T-helper 22 cell (primary cell): ENCODE measurements around the gene OGA.

ENCODE experiments used
- DNase-seq: peaks from one replicate; pipeline ENCODE4 v3.0.0-alpha.2; 2020; ENCODE audit warnings: low read depth

OGA gene

GRCh38 chr10:101835362-101835761, 17.1 kb upstream of the OGA start:
- no peak for DNase-seq

GRCh38 chr10:101834341-101834740, 16.1 kb upstream of the OGA start:
- DNase-seq, result no peak

GRCh38 chr10:101833466-101833865, 15.2 kb upstream of the OGA start:
- no peak for DNase-seq

GRCh38 chr10:101832325-101832771, 14.1 kb upstream of the OGA start:
- no peak for DNase-seq

GRCh38 chr10:101831169-101831811, 13.0 kb upstream of the OGA start:
- DNase-seq, result no peak

GRCh38 chr10:101830322-101831168, 12.3 kb upstream of the OGA start:
- DNase-seq, result peak; percentile 96

- peak; percentile 67 for DNase-seq
These were observed 11.5 kb upstream of the OGA start for GRCh38 chr10:101829561-101830315.

GRCh38 chr10:101828766-101829551, 10.7 kb upstream of the OGA start:
- no peak for DNase-seq

- no peak for DNase-seq
These were observed 9.8 kb upstream of the OGA start for GRCh38 chr10:101827919-101828600.

GRCh38 chr10:101826852-101827434, 8.7 kb upstream of the OGA start:
- DNase-seq, result no peak

- DNase-seq, result no peak
These were observed 6.5 kb upstream of the OGA start for GRCh38 chr10:101824736-101825135.

- DNase-seq, result peak; percentile 29
These were observed 809 bp upstream of the OGA start for GRCh38 chr10:101818872-101819633.

- DNase-seq, result peak; percentile 19
These were observed 716 bp downstream of the OGA start for GRCh38 chr10:101817337-101818118.

- no peak for DNase-seq
These were observed 1.3 kb downstream of the OGA start for GRCh38 chr10:101816913-101817336.

- DNase-seq, result no peak
These were observed 1.9 kb downstream of the OGA start for GRCh38 chr10:101816376-101816775.

GRCh38 chr10:101814466-101815071, 3.7 kb downstream of the OGA start:
- no peak for DNase-seq

- DNase-seq, result no peak
These were observed 5.6 kb downstream of the OGA start for GRCh38 chr10:101812606-101813005.

- DNase-seq, result no peak
These were observed 11.1 kb downstream of the OGA start for GRCh38 chr10:101807158-101807557.

GRCh38 chr10:101803511-101803910, 14.7 kb downstream of the OGA start:
- no peak for DNase-seq
